Type B pancreatic cell (in vitro differentiated cells): Measurements from ENCODE around the gene EFNA5. TPM values are rescaled to one million over a fixed set of nuclear protein-coding genes. Genes with fewer than 3 reads are reported as not detected.

Source experiments
- DNase-seq: peaks from one replicate; pipeline ENCODE4 v3.0.0; 2021; ENCODE audit warnings: mixed read lengths; ENCODE audit not compliant: unreplicated experiment; ENCODE audit errors: extremely low spot score
- H3K27ac Mint-ChIP-seq: 2 replicates; pipeline ENCODE4 v1.8.0; 2021; ENCODE audit warnings: mild to moderate bottlenecking, mixed read lengths
- H3K27me3 Mint-ChIP-seq: 2 replicates; pipeline ENCODE4 v1.8.0; 2021; ENCODE audit warnings: mixed read lengths
- H3K36me3 Mint-ChIP-seq: 2 replicates; pipeline ENCODE4 v1.8.0; 2021; ENCODE audit warnings: mixed read lengths
- H3K4me1 Mint-ChIP-seq: one replicate; pipeline ENCODE4 v1.8.0; 2021; ENCODE audit warnings: mixed read lengths; ENCODE audit not compliant: unreplicated experiment
- H3K4me3 Mint-ChIP-seq: 2 replicates; pipeline ENCODE4 v1.8.0; 2021; ENCODE audit warnings: mild to moderate bottlenecking, mixed read lengths
- H3K9me3 Mint-ChIP-seq: 2 replicates; pipeline ENCODE4 v1.8.0; 2021; ENCODE audit warnings: mixed read lengths
- CTCF ChIP-seq: fragments of 200-600 bp; sonication (generic); conservative IDR thresholded peaks from 2 replicates; pipeline ENCODE4 v1.5.0; 2021; ENCODE audit warnings: antibody characterized with exemption, mild to moderate bottlenecking
- total RNA-seq: library from RNA; stranded (reverse); gene quantifications from 2 replicates; pipeline ENCODE4 v1.2.1, GENCODE V29; 2021; ENCODE audit warnings: low replicate concordance

Gene EFNA5
- total RNA-seq, 1 donor from 2014 or later = 65.0 TPM

- no peak for DNase-seq
- H3K27ac Mint-ChIP-seq = no peak overlapping the region
- H3K4me3 Mint-ChIP-seq = no peak overlapping the region
- H3K4me1 Mint-ChIP-seq = peaks cover 14% of the 10 kb centered on the region
- no peaks in the 10 kb centered on the region for H3K27me3 Mint-ChIP-seq
- no peaks in the 10 kb centered on the region for H3K9me3 Mint-ChIP-seq
- TF ChIP-seq CTCF = no peak
- peaks cover 8% of the 10 kb centered on the region for H3K36me3 Mint-ChIP-seq
These were observed 9.1 kb downstream of the EFNA5 start for GRCh38 chr5:107661650-107662044.

GRCh38 chr5:107661038-107661649 is 9.6 kb downstream of the EFNA5 start:
- peaks cover 10% of the 10 kb centered on the region for H3K4me1 Mint-ChIP-seq

GRCh38 chr5:107658528-107658927 is 12.2 kb downstream of the EFNA5 start:
- Mint-ChIP-seq H3K4me1 (peaks cover 15% of the 10 kb centered on the region), H3K36me3 (peaks cover 13% of the 10 kb centered on the region)

More at GRCh38 chr5:107661038-107661649, 9.6 kb downstream of the EFNA5 start:
- Mint-ChIP-seq H3K4me3 (no peak overlapping the region), H3K9me3 (no peaks in the 10 kb centered on the region), H3K36me3 (peaks cover 8% of the 10 kb centered on the region), H3K27me3 (no peaks in the 10 kb centered on the region), H3K27ac (no peak overlapping the region)
- no peak for DNase-seq
- no peak for TF ChIP-seq CTCF

GRCh38 chr5:107655831-107656230 is 14.9 kb downstream of the EFNA5 start:
- no peak for TF ChIP-seq CTCF

More at GRCh38 chr5:107658528-107658927, 12.2 kb downstream of the EFNA5 start:
- TF ChIP-seq CTCF = no peak
- H3K9me3 Mint-ChIP-seq = no peaks in the 10 kb centered on the region
- no peak overlapping the region for H3K4me3 Mint-ChIP-seq
- no peak for DNase-seq
- no peak overlapping the region for H3K27ac Mint-ChIP-seq
- H3K27me3 Mint-ChIP-seq = no peaks in the 10 kb centered on the region

GRCh38 chr5:107654827-107655226 is 15.9 kb downstream of the EFNA5 start:
- Mint-ChIP-seq H3K36me3 (peaks cover 5% of the 10 kb centered on the region), H3K4me1 (peaks cover 27% of the 10 kb centered on the region), H3K4me3 (no peak overlapping the region), H3K9me3 (no peaks in the 10 kb centered on the region), H3K27me3 (no peaks in the 10 kb centered on the region), H3K27ac (no peak overlapping the region)
- DNase-seq = no peak
- no peak for TF ChIP-seq CTCF

More at GRCh38 chr5:107655831-107656230, 14.9 kb downstream of the EFNA5 start:
- Mint-ChIP-seq H3K27me3 (no peaks in the 10 kb centered on the region), H3K27ac (no peak overlapping the region), H3K4me1 (peaks cover 27% of the 10 kb centered on the region), H3K4me3 (no peak overlapping the region), H3K9me3 (no peaks in the 10 kb centered on the region), H3K36me3 (peaks cover 5% of the 10 kb centered on the region)
- no peak for DNase-seq

GRCh38 chr5:107653685-107654084 is 17.1 kb downstream of the EFNA5 start:
- Mint-ChIP-seq H3K4me3 (no peak overlapping the region), H3K36me3 (peaks cover 5% of the 10 kb centered on the region), H3K4me1 (peaks cover 27% of the 10 kb centered on the region), H3K27me3 (no peaks in the 10 kb centered on the region), H3K9me3 (no peaks in the 10 kb centered on the region), H3K27ac (no peak overlapping the region)
- DNase-seq = no peak
- no peak for TF ChIP-seq CTCF
